ENCODE results near the gene MPRIP. TPM values are rescaled to one million over a fixed set of nuclear protein-coding genes. Genes with fewer than 3 reads are reported as not detected.
A peak's percentile ranks its signal among the peaks of the same experiment; 100 is the strongest.

MPRIP gene
- total and polyA plus RNA-seq, 2 of the 13 experiments (the other 11 are each of a cell fraction or from before 2014, with no cell fraction given) = 50.2 to 52.4 TPM

DNA sequence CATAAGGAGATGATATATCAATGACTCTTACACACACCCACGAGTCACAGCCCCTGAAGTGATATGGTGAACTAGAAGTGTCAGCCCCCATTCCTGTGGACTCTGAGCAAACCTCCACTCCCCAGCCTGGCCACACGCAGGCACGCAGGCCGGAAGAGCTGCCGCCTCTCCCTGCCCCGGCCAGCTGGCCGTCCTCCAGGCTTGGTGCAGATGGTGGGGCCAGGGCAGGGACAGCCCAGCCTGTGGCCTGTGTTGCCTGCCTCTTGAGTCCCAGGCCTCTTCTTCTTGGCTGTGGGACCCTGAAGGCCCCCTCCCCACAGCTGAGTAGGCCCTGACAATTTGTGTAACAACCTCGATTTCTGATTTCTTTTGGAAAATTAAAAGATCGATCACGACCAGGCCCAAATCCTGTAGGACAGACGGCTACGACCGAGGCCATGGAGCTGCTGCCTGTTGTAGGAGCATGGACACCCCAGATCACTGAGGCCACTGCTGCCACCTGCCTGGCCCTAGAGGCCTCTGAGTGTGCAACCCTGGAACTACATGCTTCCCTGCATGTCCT lies 10.0 kb upstream of the MPRIP start (continued):
- TF ChIP-seq, protein P1, sequence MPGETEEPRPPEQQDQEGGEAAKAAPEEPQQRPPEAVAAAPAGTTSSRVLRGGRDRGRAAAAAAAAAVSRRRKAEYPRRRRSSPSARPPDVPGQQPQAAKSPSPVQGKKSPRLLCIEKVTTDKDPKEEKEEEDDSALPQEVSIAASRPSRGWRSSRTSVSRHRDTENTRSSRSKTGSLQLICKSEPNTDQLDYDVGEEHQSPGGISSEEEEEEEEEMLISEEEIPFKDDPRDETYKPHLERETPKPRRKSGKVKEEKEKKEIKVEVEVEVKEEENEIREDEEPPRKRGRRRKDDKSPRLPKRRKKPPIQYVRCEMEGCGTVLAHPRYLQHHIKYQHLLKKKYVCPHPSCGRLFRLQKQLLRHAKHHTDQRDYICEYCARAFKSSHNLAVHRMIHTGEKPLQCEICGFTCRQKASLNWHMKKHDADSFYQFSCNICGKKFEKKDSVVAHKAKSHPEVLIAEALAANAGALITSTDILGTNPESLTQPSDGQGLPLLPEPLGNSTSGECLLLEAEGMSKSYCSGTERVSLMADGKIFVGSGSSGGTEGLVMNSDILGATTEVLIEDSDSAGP (CRISPR knock-in tag; IDR thresholded peaks at IDR 0.05; ENCODE audit: borderline replicate concordance) = peak; percentile 60; the same call in 1 of the 2 replicates
- TF ChIP-seq ZSCAN29 (CRISPR knock-in tag; conservative IDR thresholded peaks at IDR 0.05) (no peak), TRIM24 (CRISPR knock-in tag; IDR thresholded peaks at IDR 0.05) (no peak), TBX2 (CRISPR knock-in tag; IDR thresholded peaks at IDR 0.05; ENCODE audit: borderline replicate concordance) (peak; percentile 63), ZNF232 (CRISPR knock-in tag; IDR thresholded peaks at IDR 0.05; ENCODE audit: borderline replicate concordance) (no peak), ZNF883 (CRISPR knock-in tag; IDR thresholded peaks at IDR 0.05; ENCODE audit: not compliant biosample characterization) (peak; percentile 54), MXI1 (IDR thresholded peaks at IDR 0.05; ENCODE audit: borderline replicate concordance, low read depth, low read length) (0 out of 3 replicates have a peak, but pooled peaks have one; percentile 33), POLR2A (IDR thresholded peaks at IDR 0.05; ENCODE audit: insufficient read depth in 1 of 2, low read depth in 2 of 2, low read length in 2 of 2) (peak; percentile 38 to 40; a peak in 3 of 4 replicates), ZFP36 (IDR thresholded peaks at IDR 0.05; ENCODE audit: borderline replicate concordance, low read depth, low read length, partially characterized antibody) (no peak), ZMYM2 (CRISPR knock-in tag; IDR thresholded peaks at IDR 0.05) (no peak), RXRA (CRISPR knock-in tag; IDR thresholded peaks at IDR 0.05) (peak; percentile 65; the same call in 1 of the 2 replicates), SCMH1 (CRISPR knock-in tag; IDR thresholded peaks at IDR 0.05; ENCODE audit: borderline replicate concordance) (no peak)
- TF ChIP-seq, protein P2, sequence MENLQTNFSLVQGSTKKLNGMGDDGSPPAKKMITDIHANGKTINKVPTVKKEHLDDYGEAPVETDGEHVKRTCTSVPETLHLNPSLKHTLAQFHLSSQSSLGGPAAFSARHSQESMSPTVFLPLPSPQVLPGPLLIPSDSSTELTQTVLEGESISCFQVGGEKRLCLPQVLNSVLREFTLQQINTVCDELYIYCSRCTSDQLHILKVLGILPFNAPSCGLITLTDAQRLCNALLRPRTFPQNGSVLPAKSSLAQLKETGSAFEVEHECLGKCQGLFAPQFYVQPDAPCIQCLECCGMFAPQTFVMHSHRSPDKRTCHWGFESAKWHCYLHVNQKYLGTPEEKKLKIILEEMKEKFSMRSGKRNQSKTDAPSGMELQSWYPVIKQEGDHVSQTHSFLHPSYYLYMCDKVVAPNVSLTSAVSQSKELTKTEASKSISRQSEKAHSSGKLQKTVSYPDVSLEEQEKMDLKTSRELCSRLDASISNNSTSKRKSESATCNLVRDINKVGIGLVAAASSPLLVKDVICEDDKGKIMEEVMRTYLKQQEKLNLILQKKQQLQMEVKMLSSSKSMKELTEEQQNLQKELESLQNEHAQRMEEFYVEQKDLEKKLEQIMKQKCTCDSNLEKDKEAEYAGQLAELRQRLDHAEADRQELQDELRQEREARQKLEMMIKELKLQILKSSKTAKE (CRISPR knock-in tag; IDR thresholded peaks at IDR 0.05; ENCODE audit: borderline replicate concordance) = peak; percentile 90
- TF ChIP-seq, protein P3, sequence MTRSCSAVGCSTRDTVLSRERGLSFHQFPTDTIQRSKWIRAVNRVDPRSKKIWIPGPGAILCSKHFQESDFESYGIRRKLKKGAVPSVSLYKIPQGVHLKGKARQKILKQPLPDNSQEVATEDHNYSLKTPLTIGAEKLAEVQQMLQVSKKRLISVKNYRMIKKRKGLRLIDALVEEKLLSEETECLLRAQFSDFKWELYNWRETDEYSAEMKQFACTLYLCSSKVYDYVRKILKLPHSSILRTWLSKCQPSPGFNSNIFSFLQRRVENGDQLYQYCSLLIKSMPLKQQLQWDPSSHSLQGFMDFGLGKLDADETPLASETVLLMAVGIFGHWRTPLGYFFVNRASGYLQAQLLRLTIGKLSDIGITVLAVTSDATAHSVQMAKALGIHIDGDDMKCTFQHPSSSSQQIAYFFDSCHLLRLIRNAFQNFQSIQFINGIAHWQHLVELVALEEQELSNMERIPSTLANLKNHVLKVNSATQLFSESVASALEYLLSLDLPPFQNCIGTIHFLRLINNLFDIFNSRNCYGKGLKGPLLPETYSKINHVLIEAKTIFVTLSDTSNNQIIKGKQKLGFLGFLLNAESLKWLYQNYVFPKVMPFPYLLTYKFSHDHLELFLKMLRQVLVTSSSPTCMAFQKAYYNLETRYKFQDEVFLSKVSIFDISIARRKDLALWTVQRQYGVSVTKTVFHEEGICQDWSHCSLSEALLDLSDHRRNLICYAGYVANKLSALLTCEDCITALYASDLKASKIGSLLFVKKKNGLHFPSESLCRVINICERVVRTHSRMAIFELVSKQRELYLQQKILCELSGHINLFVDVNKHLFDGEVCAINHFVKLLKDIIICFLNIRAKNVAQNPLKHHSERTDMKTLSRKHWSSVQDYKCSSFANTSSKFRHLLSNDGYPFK (CRISPR knock-in tag; IDR thresholded peaks at IDR 0.05; ENCODE audit: borderline replicate concordance) = peak; percentile 50; the same call in 1 of the 2 replicates
- TF ChIP-seq, protein P4, sequence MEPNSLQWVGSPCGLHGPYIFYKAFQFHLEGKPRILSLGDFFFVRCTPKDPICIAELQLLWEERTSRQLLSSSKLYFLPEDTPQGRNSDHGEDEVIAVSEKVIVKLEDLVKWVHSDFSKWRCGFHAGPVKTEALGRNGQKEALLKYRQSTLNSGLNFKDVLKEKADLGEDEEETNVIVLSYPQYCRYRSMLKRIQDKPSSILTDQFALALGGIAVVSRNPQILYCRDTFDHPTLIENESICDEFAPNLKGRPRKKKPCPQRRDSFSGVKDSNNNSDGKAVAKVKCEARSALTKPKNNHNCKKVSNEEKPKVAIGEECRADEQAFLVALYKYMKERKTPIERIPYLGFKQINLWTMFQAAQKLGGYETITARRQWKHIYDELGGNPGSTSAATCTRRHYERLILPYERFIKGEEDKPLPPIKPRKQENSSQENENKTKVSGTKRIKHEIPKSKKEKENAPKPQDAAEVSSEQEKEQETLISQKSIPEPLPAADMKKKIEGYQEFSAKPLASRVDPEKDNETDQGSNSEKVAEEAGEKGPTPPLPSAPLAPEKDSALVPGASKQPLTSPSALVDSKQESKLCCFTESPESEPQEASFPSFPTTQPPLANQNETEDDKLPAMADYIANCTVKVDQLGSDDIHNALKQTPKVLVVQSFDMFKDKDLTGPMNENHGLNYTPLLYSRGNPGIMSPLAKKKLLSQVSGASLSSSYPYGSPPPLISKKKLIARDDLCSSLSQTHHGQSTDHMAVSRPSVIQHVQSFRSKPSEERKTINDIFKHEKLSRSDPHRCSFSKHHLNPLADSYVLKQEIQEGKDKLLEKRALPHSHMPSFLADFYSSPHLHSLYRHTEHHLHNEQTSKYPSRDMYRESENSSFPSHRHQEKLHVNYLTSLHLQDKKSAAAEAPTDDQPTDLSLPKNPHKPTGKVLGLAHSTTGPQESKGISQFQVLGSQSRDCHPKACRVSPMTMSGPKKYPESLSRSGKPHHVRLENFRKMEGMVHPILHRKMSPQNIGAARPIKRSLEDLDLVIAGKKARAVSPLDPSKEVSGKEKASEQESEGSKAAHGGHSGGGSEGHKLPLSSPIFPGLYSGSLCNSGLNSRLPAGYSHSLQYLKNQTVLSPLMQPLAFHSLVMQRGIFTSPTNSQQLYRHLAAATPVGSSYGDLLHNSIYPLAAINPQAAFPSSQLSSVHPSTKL (CRISPR knock-in tag; IDR thresholded peaks at IDR 0.05) = peak; percentile 62
